ENCODE results near the gene DDAH2.

- no peak for TF ChIP-seq POLR2A (IDR thresholded peaks at IDR 0.05; ENCODE audit: borderline replicate concordance, extremely low read depth, insufficient read depth, insufficient read length)
- TF ChIP-seq CTCF (IDR thresholded peaks at IDR 0.05 in 2 of 3, conservative IDR thresholded peaks at IDR 0.05 in 1 of 3; ENCODE audit: borderline replicate concordance in 1 of 3, insufficient read depth in 1 of 3, low read depth in 2 of 3, low read length in 2 of 3): no peak
Measured at GRCh38 chr6:31741815-31742214, 12.7 kb upstream of the DDAH2 start.
